H1 (cell line): ENCODE results near the gene APOBR. TPM values are rescaled to one million over a fixed set of nuclear protein-coding genes. Genes with fewer than 3 reads are reported as not detected.

Experiments
- BRCA1 ChIP-seq: IDR thresholded peaks from 2 replicates; pipeline ENCODE4 v1.6.1; 2012; ENCODE audit warnings: low read depth, low read length, improper control_type of control experiment
- CHD2 ChIP-seq: IDR thresholded peaks from 2 replicates; pipeline ENCODE4 v1.6.1; 2012; ENCODE audit warnings: low read length, improper control_type of control experiment
- CTBP2 ChIP-seq: IDR thresholded peaks from 2 replicates; pipeline ENCODE4 v1.7.0; 2011; ENCODE audit warnings: borderline replicate concordance, mild to moderate bottlenecking, moderate library complexity, mixed read lengths, low read length; ENCODE audit not compliant: insufficient read depth, insufficient read length
- PHF8 ChIP-seq: fragments of 200-600 bp; sonication (generic); conservative IDR thresholded peaks from 2 replicates; pipeline ENCODE4 v1.7.1; 2012; ENCODE audit warnings: low read depth, mild to moderate bottlenecking, inconsistent platforms, low read length, moderate library complexity
- SP1 ChIP-seq: IDR thresholded peaks from 2 replicates; pipeline ENCODE4 v1.6.1; 2011; ENCODE audit warnings: low read depth, low read length
- SP4 ChIP-seq: IDR thresholded peaks from 2 replicates; pipeline ENCODE4 v1.6.1; 2012; ENCODE audit warnings: low read length, inconsistent platforms
- USF2 ChIP-seq: IDR thresholded peaks from 2 replicates; pipeline ENCODE4 v1.6.1; 2011; ENCODE audit warnings: low read length, improper control_type of control experiment
- YY1 ChIP-seq: IDR thresholded peaks from 2 replicates; pipeline ENCODE4 v1.6.1; 2011; ENCODE audit warnings: low read depth, mild to moderate bottlenecking, low read length
- polyA plus RNA-seq, 7 experiments: library from polyadenylated mRNA; depleted of rRNA in 3 of 7; stranded (reverse) in 5 of 7; unstranded in 2 of 7; fragments of >200 nt in 5 of 7; fragments of 200-250 nt in 2 of 7; gene quantifications; 1 replicate in 5 of 7; 2 replicates in 1 of 7; 4 replicates in 1 of 7; pipeline versions ENCODE4 v1.2.1 to v1.2.3, GENCODE V29; 2011 to 2013; ENCODE audit warnings: missing spikeins in 2 of 7, mixed read lengths in 2 of 7
- total RNA-seq: library from RNA; stranded (reverse); fragmentation: NEBNext Ultra II Directional; extraction: Animal tissue kit (Norgen Biotek cat#: 25700); gene quantifications from 2 replicates; pipeline ENCODE4 v1.2.1, GENCODE V29; 2021

Gene APOBR
- total and polyA plus RNA-seq, 2 of the 8 experiments (the other 6 are each of a cell fraction or from before 2014, with no cell fraction given), result not detected

DNA sequence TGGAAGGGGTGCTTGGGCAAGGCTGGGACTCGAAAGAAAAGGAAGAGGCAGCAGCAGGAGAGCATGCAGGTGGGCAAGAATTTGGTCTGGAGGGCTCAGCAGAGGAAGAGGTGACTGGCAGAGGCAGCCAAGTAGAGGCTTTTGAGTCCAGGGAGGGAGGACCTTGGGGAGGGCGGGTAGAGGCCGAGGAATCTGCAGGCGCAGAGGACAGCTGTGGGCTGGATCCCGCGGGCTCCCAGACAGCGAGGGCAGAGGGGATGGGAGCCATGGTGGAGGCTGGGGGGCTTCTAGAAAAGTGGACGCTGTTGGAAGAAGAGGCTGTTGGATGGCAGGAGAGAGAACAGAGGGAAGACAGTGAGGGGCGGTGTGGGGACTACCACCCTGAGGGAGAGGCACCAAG is 2.9 kb downstream of the APOBR start (continued):
- TF ChIP-seq YY1 (no peak), CHD2 (no peak), BRCA1 (no peak), CTBP2 (no peak), PHF8 (no peak), SP4 (no peak), USF2 (no peak), SP1 (no peak)
